Putamen (tissue), 1 donor: ENCODE data around the gene DMAC2.
"Not testable (repeated sequence)": the region's sequence is repeated elsewhere in the genome, so short reads cannot be mapped to it uniquely, and the experiment has no call there.

Source experiments
- DNase-seq: peaks from one replicate; pipeline ENCODE4 v3.0.0-alpha.2; 2016; ENCODE audit warnings: low spot score

DMAC2 gene

GRCh38 chr19:41439441-41440222 lies at the start of gene DMAC2:
TSS of gene DMAC2 (minus strand) at chr19:41439912. CDS start at chr19:41439899, 13 bp downstream.
- peak; percentile 97 for DNase-seq

- not testable (repeated sequence) for DNase-seq
These were observed 47.2 kb upstream of the DMAC2 start for GRCh38 chr19:41486953-41487352.

- DNase-seq = no peak
These were observed 45.1 kb upstream of the DMAC2 start for GRCh38 chr19:41484822-41485221.

DNA sequence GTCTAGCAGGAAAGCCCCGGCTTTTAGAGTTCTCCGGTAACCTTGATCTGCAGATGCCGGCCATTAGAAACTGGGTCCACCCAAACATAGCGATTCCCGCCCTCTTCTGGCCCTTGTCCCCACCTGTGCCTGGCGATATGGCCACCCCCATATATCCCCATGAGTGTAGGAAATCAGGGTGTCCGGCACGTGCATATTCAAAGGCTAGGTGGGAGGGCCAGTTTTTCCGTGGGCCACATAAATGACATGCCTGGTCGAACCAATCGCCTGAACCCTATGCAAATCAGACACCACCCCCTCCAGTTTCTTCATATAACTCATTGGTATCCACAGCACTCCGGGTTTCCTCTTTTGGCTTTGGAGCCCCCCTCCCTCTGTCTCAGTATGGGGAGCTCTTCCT lies 40.6 kb upstream of the DMAC2 start:
- no peak for DNase-seq

DNA sequence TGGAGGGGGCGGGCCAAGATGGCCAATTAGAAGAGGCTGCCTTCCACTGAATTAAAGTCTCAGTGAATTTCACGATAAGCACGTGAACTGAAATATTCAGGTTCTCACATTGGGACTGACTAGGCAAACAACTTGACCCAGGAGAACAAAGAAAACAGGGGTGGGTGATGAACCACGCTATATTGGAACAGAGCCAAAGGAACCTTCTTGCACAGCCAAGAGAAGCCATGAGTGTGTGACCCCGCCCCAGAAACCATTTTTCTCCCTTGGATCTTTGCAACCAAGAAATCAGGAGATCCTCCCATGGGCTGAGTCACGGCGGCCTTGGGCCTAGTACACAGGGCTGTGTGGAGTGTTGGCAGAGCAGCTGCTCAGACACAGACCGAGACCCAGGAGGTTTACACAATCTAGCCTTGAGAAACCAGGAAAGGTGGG lies 40.1 kb upstream of the DMAC2 start:
- no peak for DNase-seq

DNA sequence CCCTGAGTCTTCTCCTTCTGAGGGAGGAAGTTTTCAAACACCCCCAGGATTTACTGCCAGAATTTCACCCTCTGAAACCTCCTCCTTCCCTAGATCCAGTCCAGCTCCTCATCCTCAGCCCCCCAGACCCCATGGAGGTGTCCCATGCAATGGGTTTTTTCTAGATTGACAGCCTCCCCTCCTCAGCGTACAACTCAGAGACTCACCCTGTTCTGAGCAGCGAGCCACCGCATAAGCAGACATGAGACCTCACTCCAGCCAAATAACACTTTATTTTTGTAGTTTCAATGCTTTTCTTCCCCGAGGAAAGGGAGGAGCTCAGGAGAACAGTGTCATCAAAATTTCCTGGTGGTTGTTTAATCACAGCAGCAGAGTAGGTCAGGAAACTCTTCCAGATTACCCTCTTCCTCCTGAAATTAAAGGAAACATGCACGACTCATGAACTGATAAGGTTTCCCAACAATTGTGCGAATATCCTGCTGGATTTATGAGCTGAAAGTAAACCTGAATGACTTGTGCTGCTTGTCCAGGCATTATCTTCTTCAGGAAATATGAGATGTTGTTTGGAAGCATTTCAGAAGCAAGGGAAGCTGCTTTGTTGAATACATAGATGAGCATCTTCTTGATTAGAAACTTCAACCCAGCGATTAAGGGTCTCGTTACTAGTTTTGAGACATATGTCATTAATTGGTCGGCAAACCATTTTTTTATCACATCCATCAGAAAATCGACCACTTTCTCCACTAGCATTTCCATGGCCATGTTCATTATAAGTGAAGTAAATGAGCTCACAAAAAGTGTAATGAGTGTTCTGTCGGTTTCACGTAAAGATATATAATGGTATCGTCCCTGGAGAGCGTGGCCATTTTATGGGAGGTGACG lies 39.4 kb upstream of the DMAC2 start:
- DNase-seq = no peak

GRCh38 chr19:41478171-41478570 lies 38.5 kb upstream of the DMAC2 start:
- no peak for DNase-seq

GRCh38 chr19:41476583-41476982 lies 36.9 kb upstream of the DMAC2 start:
- no peak for DNase-seq

DNA sequence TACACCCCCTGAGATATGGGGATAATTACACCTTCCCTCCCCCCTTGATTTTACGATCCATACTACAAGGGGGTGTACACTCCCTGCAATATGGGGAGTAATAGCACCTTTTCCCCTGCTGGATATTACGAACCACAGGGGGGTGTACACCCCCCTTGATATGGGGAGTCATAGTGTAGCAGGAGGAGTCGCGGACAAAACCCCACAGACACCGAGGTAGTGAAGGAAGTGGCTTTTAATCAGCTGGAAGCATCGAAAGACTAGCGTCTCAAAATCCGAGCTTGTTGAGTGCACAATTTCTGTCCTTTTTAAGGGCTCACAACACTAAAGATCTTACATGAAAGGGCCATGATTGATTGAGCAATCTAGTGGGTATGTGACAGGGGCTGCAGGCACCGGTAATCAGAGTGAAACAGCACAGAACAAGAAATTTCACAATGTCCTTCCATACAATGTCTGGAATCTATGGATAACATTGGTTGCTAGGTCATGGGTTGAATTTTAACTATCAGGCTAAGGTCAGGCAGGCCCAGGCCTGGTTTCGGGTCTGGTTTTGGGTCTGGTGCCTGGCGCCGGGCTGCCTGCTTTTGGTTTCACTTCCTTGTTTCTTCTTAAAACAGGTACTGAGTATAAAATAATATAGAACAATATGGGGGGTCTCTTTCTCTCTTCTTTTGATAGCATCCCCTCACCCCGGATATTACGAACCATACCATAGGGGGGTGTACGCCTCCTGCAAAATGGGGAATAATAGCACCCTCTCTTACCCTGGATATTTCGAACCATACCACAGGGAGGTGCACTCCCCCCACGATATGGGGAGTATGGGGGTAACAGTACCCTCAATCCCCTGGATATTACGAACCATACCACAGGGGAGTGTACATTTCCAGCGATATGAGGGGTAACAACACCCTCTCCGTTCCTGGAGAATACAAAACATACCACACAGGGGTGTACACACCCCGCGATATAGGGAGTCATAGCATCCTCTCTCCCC lies 23.8 kb upstream of the DMAC2 start:
- DNase-seq = not testable (repeated sequence)

GRCh38 chr19:41462497-41462896 lies 22.8 kb upstream of the DMAC2 start:
- DNase-seq = no peak

GRCh38 chr19:41457241-41457640 lies 17.5 kb upstream of the DMAC2 start:
- DNase-seq = no peak

DNA sequence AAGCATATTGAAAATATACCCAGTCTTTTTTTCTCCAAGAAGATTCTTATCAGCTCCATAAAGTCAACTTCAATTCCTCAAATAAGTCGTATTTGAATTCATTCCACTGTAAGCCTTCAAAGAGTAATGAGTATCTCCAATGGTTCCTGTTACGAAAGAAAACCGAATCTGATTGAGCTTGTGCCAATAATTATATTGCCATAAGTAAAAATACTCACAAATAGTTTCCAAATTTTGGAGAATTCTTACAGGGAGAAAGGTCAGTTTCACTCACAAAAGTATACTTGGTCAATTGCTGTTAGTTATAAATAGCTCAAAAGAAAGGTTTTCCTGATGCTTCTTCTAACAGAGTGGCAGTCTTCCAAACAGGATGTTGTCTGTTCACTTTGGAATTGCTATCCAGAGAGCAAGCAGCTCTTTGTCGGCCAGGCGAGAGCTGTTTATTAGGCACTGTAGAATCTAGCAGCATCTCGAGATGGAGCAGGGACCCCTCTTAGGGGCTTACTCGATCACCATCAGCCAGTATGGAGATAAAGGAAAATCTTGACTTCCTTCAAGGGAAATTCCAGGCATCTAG lies 16.7 kb upstream of the DMAC2 start:
- DNase-seq = no peak

DNA sequence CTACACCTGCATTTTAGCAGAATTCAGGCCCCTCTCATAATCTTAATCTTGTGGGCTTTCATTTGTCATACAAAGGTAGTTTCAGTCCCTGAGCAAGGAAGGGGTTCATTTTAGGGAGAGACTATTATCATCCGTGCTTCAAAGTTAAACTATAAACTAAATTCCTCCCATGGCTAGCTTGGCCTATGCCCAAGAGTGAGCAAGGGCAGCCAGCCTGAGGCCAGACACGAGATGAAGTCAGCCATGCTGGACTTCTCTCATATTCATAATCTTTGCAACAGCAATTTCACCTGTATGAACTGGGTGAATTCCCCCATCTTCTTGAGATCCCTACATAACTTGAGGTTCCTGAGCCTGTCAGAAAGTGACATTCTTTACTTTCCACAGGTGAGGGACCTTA lies 16.2 kb upstream of the DMAC2 start:
- DNase-seq = no peak

DNA sequence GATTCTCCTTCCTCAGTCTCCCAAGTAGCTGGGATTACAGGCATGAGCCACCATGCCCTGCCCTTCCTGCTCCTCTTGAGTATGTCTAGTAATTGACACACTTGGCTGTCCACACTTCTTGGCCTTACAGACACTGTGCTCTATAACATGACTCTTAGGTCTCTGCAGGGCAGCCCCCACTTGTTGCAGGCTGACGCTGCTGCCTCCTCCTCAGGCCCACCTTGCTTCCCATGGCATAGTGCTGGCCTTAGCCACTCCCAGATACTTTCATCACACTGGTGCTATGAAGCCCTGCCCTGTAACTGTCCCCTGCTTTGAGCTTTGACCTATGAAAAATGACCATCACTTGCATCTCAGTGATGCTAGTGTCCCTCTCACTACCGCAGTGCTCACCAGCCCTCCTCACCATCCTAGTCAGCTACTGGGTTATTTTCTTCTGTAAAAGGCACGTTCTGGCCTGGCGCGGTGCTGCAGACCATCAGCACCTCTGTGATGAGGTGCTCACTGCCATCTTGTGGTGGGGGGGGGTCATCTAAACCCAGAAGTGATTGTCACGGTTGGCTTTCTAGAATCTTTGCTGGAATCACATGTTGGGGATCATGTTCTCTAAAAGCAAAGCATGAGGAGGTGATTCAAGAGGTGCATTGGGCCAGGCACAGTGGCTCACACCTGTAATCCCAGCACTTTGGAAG lies 13.0 kb upstream of the DMAC2 start:
- no peak for DNase-seq

DNA sequence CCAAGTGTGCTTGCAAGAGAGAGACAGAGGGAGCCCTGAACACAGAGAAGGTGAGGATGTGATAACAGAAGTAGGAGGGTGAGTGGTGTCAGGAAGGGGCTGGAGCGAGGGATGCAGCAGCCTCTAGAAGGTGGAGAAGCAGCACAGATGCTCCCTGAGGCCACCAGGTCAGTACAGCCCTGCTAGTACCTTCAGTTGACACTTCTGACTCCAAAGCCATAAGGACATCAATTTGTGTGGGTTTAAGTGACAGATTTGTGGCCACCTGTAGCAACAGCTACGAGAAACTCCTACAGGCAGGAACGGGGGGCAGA lies 10.1 kb upstream of the DMAC2 start:
- DNase-seq = no peak

DNA sequence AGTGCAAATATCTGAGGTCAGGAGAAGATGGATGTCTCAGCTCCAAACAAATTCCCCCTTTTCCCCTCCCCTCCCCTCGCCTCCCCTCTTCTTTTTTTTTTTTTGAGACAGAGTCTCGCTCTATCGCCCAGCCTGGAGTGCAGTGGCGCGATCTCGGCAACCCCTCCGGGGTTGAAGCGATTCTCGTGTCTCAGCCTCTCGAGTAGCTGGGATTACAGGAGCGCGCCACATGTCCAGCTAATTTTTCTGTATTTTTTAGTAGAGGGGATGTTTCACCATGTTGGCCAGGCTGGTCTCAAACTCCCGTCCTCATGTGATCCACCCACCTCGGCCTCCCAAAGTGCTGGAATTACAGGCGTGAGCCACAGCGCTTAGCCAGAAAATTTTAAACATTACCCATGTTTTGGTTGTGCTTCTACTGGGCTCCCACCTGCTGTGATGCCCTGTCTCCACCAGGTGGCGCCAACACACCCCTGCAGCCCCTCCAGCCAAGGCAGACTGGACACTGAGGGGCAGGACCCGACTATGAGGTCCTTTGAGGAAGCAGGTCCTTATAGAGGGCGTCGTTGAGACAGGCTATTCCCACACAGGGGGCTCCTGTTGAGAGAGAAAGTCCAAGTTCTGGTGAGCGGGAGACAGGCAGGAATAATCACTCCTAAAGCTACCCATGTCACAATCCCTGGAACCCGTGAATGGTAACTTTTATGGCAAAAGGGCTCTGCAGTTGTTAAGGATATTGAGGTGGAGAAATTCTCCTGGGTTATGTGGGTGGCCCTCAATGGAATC lies 9.6 kb upstream of the DMAC2 start:
- peak; percentile 41 for DNase-seq

DNA sequence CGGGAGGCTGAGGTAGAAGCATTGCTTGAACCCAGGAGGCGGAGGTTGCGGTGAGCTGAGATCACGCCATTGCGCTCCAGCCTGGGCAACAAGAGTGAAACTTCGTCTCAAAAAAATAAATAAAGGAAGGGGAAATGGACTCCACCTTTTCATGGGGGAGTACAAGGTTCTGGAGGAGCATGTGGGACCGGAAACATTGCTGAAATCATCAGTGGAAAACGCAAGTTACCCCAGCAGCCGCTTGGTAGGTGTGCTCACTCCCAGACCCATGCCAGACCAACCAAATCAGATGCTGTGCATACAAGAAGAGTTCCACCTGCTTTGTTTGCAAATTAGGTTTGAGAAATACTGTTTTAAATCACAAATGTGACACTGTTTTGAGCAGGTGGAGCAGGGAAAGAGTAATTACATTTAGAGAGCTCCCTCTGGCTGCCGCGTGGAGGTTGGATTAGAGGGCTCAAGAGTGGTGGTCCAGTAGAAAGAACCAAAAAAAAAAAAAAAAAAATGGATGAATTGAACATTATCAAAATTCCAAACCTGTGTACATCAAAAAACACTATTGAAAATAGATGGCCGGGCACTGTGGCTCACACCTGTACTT lies 8.1 kb upstream of the DMAC2 start:
- DNase-seq = no peak

GRCh38 chr19:41445575-41445974 lies 5.9 kb upstream of the DMAC2 start:
- DNase-seq = no peak

GRCh38 chr19:41443813-41444455 lies 4.2 kb upstream of the DMAC2 start:
- DNase-seq = no peak
